NCI-H1092 treated with DMSO at 0.1 percent for 48 hours (cell line): ENCODE results near the gene ISG20.
A peak's percentile ranks its signal among the peaks of the same experiment; 100 is the strongest.
"Not testable (repeated sequence)": the region's sequence is repeated elsewhere in the genome, so short reads cannot be mapped to it uniquely, and the experiment has no call there.

Experiments used
- DNase-seq: peaks from one replicate; lab custom pipeline; 2025; lab: John Stamatoyannopoulos, UW

Gene ISG20

DNA sequence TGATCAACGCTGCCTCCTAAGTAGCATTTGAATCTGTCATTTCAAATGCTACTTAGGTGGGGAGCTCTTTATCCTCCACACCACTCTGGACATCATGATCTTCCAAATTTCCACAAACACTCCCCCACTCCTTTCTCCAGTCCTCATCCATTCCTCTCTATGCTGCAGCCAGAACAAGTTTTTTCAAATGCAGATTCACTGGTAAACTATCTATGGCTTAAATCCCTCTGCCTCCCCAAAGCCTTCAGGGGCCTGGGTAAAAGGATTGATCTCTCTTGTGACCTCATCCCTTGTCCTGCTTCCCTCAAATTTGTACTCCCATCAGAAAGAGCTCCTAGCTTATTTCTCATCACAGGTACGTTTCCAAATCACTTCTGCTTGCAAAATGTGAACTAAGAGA lies 19.0 kb upstream of the ISG20 start:
- no peak for DNase-seq

DNA sequence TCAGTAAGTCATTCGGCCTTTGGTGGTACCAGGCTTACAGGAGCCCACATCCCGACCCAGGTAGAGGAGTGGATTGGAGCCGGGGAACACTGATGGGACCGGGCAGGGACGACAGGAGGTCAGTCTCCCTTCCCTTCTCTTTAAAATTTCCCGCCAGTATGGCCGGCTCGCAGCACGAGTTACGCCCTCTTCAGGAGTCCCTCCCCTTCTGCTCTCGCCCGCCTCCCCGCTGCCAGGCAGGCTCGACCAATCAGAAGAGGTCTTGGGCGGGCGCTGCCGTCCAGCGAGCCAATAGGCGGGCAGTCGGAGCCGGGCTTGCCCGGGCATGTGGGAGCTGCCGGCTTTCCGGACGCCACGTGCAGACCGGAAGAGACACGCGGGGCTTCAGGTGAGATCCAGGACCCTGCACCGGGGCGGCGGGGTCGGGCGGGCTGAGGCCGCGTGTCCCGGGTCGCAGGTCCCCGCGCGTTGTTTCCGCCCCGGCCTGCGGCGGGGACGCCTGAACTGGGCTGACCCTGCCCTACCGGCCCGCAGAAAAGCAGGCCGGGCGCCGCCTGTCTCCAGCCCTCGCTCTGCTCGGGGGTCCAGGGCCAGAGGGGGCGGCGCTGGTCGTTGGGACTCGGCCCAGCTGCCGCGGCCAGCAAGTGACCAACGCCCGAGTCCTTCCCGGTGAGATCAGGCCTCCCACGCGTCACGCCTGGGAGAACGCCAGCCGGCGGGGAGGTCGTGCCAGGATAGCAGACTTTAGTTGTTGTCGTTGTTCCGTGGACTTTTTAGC lies 17.6 kb upstream of the ISG20 start, which contains the start of gene AEN:
AEN (plus strand) TSS at position 346 of the 778 bp plus-strand sequence. CDS start 4,870 bp downstream, outside the sequence.
- peak; percentile 86 for DNase-seq

DNA sequence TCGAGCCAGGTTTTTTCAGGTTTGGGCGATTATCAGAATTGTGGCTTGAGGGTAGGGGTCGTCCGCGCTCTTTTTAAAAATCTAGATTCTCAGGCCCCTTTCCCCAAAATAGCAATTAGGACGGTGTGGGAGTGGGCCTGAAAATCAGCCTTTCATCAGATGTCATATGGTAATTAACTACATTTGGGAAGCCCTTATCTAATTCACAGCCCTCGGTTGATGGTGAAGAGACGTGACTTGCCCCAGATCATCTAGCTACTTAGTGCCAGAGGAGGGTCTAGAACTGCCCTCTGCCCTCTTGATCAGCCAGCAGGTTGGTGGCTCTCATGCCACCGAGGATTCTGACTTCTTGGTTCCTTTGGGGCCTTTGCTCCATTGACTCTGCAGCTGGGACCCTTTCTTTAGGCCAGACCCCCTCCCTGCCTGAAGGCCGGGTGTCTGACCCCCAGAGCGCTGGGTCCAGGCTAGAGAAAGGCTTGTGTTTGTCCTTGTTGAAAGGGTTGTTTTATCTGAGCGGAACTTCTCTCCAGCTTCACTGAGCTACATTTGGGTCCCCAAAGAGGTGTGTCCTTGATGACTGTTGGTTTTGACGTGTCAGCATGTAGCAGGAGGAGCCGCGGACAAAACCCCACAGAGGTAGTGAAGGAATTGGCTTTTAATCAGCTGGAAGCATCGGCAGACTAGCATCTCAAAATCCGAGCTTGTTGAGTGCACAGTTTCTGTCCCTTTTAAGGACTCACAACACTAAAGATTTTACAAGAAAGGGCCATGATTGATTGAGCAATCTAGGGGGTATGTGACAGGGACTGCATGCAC lies 16.8 kb upstream of the ISG20 start:
- no peak for DNase-seq

DNA sequence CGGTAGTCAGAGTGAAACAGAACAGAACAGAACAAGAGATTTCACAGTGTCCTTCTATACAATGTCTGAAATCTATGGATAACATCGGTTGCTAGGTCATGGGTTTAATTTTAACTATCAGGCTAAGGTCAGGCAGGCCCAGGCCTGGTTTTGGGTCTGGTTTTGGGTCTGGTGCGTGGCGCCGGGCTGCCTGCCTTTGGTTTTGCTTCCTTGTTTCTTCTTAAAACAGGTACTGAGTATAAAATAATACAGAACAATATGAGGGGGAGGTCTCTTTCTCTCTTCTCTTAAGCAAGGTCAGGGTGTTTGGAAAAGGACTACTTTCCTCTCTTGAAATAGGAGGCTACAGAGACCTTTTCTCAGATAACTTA lies 16.2 kb upstream of the ISG20 start:
- no peak for DNase-seq

DNA sequence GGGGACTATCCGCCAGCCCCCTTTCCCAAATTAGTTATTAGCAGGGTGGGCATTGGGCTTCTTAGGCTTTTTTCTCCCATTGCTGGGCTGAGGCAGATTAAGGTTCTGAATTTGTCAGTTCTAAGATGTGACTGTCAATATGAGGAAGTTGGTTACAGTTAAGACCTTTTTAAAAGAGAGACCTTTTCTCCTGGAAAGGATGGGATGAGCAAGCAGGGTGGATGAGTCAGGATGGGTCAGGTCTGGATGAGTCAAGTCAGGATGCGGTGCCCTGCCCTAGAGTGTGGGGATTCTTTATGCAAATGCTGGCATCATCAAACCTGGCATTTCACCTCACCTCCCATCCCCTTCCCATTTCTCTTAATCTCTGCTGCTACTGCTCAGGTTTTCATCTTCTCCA lies 15.8 kb upstream of the ISG20 start:
- DNase-seq = no peak

DNA sequence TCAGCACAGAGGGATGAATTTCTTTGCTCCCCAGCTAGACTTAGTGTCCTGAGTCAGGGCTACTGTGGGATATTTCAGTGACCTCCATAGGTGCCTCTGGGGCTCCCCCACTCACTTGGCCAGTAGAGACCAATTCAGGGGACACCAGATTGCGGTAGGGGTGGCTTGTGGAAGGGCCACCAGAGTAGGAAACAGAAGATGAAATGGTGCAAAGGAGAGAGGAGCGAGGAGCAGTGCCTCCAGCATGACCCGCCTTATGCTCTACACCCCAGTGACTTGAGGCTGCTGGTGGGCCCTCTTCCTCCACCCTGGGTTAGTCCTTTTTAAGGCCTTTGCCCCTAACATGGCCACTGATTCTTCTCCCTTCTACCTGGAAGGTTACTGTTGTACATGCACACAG lies 15.2 kb upstream of the ISG20 start:
- DNase-seq = no peak

DNA sequence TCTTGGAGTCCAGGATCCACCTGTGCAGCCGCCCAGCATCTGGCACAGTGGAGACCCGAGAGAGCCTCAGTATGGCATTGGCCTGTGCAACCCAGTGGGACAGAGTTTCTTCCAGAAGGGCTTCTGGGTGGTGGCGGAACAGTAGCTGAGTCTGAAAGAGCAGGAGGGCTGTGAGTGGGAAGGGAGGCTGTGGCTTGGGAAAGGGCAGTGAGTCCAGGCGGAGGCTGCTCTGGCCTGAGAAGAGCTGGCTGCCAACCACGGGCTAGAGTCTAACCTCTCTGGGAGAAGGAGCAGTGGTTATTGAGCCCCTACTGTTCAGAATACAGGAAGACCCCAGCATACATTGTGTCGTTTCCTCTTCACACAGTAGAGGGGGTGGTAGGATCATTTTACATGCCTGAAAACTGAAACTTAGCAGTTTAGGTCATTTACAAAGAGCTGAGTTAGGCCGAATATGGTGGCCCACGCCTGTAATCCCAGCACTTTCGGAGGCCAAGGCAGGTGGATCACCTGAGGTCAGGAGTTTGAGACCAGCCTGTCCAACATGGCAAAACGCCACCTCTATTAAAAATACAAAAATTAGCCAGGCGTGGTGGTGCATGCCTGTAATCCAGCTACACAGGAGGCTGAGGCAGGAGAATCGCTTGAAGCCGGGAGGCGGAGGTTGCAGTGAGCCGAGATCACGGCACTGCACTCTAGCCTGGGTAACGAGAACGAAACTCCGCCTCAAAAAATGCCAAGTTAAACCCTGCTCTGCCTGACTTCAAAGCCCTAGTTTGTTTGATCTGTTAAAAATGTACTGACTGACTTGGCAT lies 14.5 kb upstream of the ISG20 start:
- no peak for DNase-seq

DNA sequence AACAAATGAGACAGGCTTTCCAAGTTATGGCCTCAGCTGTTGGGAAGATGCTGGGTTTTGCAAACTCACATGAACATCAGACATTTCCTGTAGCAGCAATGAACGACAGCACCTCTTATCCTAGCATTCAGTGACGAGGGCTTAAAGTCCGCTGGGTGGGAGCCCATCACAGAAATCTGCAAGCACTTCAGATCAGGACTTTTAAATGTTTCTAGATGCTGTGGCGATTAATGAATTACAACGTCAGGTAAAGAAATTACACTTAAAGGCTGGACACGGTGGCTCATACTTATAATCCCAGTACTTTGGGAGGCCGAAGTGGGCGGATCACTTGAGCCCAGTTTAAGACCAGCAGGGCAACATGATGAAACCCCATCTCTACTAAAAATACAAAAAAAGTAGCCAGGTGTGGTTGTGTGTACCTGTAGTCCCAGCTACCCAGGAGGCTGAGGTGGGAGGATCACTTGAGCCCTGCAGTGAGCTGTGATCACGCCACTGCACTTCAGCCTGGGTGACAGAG lies 13.8 kb upstream of the ISG20 start:
- no peak for DNase-seq

DNA sequence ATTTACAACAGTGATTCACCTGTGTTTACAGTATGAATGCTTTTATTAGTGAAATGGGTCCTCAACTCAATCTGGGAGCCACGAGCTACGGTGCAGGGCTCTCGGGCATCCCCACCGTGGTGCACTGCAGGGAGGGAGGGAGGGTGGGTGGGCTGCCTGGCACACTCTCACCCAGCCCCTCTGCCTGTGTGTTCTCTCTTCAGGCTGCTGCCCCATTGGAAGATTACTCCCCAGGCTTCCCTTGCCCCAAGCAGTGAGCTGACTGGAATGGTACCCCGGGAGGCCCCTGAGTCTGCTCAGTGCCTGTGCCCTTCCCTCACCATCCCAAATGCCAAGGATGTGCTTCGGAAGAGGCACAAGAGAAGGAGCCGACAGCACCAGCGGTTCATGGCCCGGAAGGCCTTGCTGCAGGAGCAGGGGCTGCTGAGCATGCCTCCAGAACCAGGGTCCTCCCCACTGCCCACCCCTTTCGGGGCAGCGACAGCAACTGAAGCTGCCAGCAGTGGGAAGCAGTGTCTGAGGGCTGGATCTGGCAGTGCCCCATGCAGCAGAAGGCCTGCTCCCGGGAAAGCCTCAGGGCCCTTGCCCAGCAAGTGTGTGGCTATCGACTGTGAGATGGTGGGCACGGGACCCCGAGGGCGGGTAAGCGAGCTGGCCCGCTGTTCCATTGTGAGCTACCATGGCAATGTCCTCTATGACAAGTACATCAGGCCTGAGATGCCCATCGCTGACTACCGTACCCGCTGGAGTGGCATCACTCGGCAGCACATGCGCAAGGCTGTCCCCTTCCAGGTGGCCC lies 12.7 kb upstream of the ISG20 start:
- DNase-seq = no peak

DNA sequence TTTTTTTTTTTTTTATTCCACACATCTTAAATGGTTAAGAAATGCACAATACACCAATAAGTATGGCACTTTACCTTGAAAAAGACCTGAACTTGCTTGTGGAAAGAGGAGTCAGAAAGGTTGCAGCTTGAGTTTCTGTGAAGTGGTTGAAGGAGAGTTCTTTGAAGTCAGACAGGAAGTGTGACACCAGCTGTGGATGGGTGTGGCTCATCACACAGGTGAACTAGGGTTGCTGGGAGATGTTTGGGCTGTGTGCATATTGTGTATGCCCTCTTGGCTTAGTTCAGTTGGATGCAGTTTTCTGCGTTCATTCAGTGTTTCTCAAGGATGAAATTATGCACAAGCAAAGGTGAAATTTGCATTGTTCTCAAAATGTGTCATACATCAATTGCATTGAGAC lies 11.4 kb upstream of the ISG20 start:
- DNase-seq = no peak

DNA sequence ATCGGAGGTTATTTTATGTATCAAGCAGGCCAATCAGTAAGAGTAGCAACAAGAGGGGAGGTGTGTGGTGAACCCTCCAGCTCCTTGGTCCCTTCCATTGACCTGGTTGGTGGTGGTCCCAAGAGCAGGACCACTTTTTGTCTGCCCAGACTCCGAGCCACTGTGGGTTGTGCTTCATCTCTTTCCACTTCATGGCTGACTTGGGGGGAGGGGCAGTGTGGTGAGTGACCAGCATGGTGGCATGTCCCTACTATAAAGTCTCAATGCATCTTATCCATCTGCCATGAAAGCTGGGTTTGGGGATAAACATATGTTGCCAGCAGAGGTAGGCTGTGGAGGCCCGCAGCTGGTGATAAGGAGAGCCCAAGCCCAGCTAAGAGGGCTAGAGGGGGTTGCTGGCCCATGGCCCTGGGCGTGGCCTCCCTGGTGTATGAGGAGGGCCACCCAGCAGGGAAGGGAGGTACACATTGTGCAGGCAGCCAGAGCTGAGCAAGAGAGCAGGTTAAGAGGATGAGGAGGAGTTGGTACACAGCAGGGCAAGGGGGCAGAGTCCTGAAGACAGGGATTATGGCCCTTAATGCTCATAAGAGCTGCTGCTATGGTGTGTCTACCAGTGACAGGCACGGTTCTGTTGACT lies 10.7 kb upstream of the ISG20 start:
- no peak for DNase-seq

DNA sequence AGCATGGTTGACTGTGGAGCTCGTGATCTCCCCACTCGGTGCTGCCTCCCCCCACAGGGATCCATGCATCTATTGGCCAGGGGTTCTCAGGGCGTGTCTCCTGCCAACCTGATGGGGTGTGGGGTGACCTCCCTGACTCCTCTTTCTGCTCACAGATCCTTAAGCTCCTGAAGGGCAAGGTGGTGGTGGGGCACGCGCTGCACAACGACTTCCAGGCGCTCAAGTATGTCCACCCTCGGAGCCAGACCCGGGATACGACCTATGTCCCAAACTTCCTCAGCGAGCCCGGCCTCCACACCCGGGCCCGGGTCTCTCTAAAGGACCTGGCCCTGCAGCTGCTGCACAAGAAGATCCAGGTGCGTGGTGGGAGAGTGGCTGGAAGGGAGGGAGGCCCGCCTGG lies 9.7 kb upstream of the ISG20 start:
- DNase-seq = no peak

DNA sequence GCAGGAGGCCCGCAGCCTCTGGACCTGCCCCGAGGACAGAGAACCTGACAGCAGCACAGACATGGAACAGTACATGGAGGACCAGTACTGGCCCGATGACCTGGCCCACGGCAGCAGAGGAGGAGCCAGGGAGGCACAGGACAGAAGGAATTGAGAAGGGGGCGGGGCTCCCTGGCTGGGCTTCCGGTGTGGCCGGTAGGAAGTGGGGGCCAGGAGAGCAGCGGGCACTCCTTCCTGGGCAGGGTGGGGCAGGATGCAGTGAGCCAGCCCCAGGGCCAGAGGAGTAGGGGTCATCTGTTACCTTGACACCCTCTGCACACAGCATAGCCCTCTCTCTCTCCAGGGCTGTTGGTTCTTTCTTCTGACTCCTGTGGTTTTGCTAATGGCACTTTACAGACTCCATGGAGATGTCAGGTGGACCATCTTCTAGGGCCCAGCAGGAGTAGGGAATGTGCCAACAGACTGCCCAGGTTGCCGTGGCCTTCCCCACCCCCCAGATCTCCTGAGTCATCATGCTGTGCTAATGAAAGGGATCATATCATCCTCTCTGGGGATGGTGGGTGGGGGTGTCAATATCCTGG lies 8.6 kb upstream of the ISG20 start:
- DNase-seq = no peak

DNA sequence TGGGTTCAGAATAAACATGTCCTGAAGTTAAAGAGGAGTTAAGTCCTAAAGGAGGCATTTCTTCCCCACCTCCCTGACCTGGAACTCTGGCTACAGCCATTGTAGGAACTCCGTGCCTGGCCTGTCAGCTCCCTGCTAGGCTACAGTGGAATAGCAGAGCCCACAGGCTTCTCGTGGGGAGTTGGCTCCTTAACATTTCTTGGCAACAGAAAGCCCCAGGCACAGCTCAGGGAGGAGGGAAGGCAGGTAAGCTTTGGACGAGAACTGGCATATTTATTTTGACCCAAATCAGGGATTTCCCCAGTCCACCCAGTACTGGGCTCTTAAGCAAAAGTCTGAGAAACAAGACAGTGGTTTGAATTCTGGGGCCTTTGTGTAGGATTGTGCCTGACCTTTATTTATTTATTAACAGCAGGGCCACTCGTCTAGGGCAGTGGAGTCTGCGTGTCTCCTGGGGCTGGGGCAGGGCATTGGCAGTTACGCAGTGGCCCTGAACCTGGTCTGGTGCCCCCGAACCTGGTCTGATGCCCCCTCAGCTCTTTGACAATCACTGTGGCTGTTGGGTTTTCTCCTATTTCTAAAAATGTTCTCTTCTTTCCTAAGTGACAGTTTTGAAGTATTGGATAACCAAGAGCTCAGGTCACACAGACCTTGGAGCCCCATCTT lies 7.9 kb upstream of the ISG20 start:
- no peak for DNase-seq

DNA sequence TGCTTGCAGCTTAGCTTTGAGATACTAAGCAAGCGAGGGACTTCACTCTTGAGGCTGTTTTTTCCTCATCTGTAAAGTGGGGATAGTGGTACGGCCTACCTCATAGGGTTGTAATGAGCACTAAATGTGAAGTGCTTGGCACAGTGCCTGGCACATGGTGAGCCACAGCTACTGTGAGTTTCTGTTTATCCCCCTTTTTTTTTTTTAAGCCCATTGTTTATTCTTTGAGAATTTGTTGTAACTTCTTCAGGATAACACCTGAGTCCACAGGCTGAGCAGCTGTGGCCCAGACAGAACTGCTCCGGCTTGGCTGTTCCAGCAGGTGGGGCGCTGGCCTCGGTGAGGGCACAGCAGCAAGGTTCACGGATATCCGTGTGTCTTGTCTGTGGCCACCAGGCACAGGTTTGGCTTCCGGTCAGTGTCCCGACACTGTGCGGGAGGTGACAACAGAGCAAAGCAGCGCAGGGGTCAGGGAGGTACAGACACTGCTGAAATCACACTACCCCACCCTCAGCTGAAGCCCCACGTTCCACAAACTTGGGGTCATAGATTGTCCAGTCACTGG lies 7.3 kb upstream of the ISG20 start:
- DNase-seq = no peak

DNA sequence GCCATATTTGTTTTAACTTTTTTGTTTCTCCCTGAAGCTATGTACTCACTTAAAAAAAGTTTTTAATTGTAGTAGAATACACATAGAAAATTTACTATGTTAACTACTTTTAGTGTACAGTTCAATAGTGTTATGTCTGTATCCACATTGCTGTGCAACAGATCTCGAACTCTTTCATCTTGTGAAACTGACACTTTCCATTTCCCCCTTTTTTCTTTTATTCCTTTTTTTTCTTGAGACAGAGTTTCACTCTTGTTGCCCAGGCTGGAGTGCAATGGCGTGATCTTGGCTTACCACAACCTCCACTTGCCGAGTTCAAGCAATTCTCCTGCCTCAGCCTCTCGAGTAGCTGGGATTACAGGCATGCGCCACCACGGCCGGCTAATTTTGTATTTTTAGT lies 6.0 kb upstream of the ISG20 start:
- DNase-seq = not testable (repeated sequence)

DNA sequence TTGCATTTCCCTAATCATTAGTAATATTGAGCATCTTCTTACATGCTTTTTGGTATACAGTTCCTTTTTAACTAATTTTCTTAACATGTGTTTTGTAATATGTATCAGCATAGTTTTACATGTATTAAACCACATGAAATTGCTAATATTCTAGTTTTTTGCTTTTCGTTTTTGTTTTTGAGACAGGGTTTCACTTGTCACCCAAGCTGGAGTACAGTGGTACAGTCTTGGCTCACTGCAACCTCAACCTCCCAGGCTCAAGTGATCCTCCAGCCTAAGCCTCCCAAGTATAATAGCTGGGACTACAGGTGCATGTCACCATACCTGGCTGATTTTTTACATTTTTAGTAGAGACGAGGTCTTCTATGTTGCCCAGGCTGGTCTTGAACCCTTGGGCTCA lies 4.4 kb upstream of the ISG20 start:
- DNase-seq = no peak

DNA sequence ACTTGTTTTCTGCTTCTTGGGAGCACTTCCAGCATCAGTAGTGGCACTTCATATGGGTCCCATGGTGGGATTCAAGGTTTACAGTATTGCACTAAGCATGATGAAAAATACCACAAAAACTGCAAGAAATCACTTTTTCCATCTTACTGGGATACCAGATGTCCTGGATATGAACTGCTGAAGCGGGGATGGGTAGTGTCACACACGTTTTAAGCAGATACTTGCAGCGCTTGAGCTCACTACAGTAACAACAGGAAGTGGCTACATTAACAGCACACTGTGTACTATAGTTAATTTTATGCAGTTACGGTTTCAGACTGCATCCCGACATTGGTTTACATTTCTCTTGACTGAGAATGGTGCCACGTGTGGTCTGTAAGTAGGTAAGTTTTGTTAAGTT lies 3.5 kb upstream of the ISG20 start:
- DNase-seq = no peak

DNA sequence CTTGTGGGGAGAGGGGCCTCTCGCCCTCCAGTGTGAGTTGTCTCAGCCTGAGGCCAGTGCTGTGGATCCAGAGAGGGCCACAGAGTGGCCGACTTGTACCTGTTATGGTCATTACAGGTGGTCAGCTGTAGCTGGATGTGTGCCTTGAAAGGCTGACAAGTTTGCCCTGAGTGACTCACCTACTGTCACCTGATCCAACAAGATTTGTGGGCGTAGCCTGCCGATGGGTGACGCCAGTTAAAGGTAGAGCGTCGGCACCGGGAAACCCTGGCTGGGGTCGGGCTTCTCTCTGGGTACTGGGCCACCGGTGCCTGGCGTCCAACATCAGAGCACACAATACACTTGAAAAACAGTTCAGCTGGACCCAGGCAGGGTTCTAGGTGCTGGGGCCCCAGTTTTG lies 2.8 kb upstream of the ISG20 start:
- no peak for DNase-seq

DNA sequence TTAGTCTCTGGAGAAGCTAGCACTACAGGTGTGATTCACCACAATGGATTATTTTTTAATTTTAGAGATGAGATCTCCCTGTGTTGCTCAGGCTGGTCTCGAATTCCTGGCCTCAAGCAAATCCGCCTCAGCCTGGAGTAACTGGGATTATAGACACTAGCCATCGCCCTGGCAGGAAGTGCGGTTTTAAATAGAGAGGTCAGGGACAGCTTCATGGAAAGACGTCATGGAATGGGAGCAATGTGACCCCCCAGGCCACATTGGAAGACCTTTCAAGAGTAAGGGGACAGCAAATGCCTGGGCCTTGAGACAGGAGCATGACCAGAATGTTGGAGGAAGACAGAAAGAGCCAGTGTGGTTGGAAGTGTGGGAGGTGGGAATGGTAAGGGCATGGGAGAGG lies 2.2 kb upstream of the ISG20 start:
- no peak for DNase-seq
